GM18507 (cell line): ENCODE data around the gene DUSP1.

Source experiments
- DNase-seq: peaks from one replicate; pipeline ENCODE4 v3.0.0; 2011; ENCODE audit warnings: low read depth; ENCODE audit not compliant: insufficient read length; ENCODE audit errors: extremely low spot score
- FAIRE-seq: peaks from 2 replicates; lab custom pipeline; 2011; peaks lifted over from hg19 to GRCh38; lab: Jason Lieb, UNC

Gene DUSP1

GRCh38 chr5:172766287-172767108 is 4.5 kb downstream of the DUSP1 start:
- no peak for DNase-seq
- no peak for FAIRE-seq

GRCh38 chr5:172765766-172766286 is 5.2 kb downstream of the DUSP1 start:
- DNase-seq, result no peak
- FAIRE-seq, result no peak

GRCh38 chr5:172764861-172765765 is 5.9 kb downstream of the DUSP1 start:
- FAIRE-seq, result peak; percentile 85

GRCh38 chr5:172763120-172763464 is 7.9 kb downstream of the DUSP1 start:
- DNase-seq (no peak), FAIRE-seq (no peak)

More at GRCh38 chr5:172764861-172765765, 5.9 kb downstream of the DUSP1 start:
- peak; percentile 84 for DNase-seq

DNA sequence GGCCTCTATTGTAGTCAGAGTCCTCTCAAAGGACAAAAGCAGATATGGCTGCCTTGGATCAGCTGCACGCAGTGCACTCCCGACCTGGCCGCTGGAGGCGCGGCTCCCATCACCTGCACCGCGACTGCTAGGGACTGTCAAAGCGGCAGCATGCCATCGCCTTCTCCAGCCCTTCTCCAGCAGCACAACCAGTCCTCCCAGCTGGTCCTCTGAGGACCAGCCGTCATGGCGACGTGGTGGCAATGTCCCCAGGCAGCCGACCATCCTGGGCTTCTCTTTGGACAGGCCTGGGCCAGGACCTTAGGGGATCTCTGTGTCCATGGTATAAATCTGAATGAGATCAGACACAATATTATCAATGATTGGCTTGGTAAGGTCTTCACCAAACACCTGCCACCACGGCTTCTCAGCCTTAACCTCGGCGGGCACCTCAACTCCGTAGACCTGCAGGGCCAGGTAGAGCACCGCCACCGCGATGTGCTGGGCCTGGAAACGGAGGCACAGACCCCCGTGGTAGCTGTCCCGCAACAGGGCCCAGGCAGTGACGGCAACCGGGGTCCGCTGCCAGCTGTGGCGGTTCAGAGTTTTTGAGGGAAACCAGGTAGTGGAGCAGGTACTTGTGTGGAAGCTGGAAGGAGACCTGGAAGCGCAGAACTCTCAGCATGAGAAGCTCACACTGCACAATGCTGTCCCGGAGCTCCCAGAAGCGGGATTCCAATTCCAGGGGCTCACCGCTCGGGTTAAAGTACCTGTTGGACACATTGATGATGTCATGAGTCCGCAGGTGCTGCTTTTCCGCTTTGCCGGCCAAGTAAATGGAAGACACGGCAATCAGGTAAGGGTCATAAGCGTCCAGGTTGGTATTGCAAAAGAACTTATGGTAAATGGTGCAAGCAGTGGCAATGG is 8.5 kb downstream of the DUSP1 start:
- FAIRE-seq (no peak), DNase-seq (no peak)

- FAIRE-seq, result no peak
- DNase-seq, result no peak
These were observed 10.0 kb downstream of the DUSP1 start for GRCh38 chr5:172760959-172761358.

DNA sequence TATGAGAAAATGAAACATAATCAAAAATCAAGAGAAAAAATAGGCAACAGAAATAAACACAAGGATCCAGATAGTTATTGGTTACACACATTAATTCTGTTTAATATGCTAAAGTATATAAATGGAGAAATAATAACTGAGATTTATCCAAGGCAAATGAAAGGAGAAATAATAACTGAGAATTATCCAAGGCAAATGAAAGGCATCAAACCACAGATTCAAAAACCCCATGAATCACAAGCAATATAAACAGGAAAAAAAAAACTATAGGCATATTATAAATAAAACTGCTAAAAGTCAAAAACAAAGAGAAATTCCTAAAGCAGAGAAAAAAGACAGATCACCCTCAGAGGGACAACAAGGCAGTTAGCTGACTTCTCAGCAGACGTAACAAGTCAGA is 10.9 kb downstream of the DUSP1 start:
- DNase-seq, result no peak
- no peak for FAIRE-seq

- FAIRE-seq, result no peak
- no peak for DNase-seq
These were observed 12.2 kb downstream of the DUSP1 start for GRCh38 chr5:172758834-172759149.

DNA sequence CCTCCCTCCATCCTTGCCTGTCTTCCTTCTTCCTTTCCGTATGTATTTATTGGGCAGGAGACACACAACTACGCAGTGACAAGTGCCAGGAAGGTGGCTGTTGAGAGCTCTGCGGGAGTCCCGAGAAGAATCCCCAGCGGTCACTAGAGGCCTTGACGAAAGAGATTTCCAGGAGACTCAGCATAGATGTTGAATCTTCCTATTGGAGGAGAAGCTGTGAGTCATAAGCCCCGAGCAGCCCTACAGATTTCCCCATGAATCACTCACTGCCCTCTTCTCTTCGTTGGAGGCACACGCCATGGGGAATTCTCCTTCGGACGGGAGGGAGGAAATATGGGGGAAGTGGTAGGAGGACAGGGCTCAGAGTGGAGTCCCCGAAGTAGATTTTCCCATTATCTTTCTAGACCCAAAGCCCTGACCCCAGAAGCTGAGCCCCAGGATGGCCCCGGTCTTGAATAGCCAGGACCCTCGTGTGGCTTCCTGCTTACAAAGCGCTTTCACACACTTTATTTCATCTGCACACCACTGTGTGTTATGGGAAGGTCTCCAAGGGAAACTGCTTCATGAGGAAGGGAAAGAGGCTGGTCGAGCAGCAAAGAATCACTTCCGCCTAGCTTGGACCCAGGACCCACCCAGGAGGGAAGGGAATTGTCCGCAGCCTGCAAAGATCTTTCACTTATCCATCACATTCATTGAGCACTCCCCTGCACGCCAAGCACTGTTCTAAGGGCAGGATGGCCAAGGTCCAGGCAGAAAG is 12.7 kb downstream of the DUSP1 start:
- DNase-seq (no peak), FAIRE-seq (no peak)

DNA sequence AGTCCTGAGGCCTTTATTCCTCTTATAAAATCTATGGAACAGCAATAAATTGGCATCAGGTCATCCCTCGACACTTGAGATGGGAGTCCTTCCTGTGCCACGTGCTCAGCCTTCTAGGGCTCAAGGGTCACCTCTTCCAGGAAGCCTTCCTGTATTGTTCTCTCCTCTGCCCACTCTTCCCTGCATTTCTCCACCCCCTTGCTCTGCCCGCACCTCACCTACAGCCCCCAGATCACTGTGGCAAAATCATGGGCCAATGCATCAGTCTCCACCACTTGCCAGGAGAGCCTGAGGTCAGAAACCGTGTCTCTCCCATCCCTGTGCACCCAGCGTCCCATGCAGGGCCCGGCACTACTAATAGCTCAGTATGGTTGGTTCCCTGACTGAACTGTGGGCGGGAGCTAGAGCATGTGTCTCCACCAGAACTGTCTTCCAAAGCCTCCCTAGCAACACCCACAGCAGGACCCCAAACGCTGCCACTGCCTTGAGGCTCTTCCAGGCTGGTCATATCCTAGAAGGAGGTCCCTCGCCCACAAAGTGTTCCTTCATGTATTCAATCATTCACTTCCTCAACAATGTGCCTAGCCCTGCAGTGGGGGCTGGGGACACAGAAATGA is 13.5 kb downstream of the DUSP1 start:
- FAIRE-seq (no peak), DNase-seq (no peak)

DNA sequence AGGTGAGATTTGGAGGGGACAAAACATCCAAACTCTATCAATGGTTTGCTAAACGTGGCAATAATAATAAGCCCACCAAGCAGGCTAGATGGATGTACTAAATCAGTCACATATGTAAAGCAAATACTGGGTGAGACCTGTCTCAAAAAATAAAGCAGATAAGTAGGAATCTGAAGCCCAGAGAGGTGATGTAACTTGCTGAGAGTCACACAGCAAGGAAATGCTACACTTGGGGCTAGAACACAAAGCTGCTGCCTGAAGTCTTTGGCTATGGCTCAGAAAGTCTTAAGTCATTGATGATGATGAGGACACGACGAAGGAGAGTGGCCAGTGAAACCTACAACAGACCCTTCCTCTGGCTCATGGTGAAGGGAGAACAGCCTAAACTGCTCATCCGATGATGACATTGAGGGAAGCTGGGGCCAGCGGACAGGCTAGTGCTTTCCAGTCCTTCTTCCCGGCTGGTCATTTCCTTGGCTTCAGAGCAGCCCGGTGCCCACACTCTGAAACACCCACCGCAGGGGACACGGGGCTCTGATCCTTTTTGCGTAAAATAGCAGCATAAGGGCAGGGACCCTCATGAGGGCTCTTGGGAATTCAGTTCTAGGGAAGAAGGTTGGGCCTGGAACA is 14.1 kb downstream of the DUSP1 start:
- FAIRE-seq (no peak), DNase-seq (no peak)

GRCh38 chr5:172754596-172755356 is 16.2 kb downstream of the DUSP1 start:
- FAIRE-seq, result no peak
- no peak for DNase-seq

GRCh38 chr5:172753101-172753500 is 17.9 kb downstream of the DUSP1 start:
- FAIRE-seq (no peak), DNase-seq (no peak)

DNA sequence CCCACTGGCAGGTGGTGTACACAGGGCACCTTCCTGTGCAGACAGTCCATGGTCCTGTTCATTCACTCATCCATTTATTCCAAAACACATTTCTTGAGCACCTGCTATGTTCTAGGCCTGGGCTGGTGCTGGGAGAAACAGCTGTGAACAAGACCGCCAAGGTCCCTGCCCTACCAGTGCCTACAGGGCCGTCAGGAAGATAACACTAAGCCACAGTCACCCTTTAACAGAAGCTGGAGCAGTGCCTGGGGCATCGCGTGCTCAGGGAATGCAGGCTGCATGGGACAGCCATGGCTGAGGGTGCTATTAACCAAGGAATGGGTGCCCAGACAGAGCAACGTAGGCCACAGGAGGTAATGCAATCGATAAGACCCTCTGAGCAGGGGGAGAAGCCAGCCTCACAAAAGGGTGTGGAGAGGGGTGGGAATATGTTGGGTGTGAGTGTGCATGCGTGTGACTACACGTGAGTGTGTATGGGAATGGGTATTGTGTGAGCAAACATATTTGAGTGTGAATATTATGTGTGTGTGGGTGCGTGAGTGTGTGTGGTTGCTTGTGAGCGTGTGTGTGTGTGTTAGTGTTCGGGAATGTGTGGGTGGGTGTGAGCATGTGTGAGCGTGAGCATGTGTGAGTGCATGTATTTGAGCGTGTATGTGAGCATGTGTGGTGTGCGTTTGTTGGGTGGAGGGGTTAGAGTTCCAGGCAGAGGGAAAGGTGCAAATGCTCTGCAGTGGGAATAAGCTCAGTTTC is 19.1 kb downstream of the DUSP1 start:
- FAIRE-seq (no peak), DNase-seq (no peak)

GRCh38 chr5:172749881-172750633 is 20.9 kb downstream of the DUSP1 start:
- no peak for FAIRE-seq
- no peak for DNase-seq

- FAIRE-seq (no peak), DNase-seq (no peak)
These were observed 21.9 kb downstream of the DUSP1 start for GRCh38 chr5:172749076-172749475.
